H1 (cell line): ENCODE results near the gene STK26. TPM values are rescaled to one million over a fixed set of nuclear protein-coding genes. Genes with fewer than 3 reads are reported as not detected.

ENCODE experiments used
- CTCF ChIA-PET: fragments of 300-600 bp; sonication (Branson Sonifier 250); formaldehyde crosslinking; loops from one replicate; lab custom pipeline; 2021; ENCODE audit not compliant: partially characterized antibody; lab: Charles Lee
- POLR2A ChIA-PET: fragments of 300-600 bp; sonication (Branson Sonifier 250); formaldehyde crosslinking; loops from one replicate; lab custom pipeline; 2021; ENCODE audit warnings: inconsistent platforms; ENCODE audit not compliant: partially characterized antibody; lab: Charles Lee
- DNase-seq, 2 experiments: peaks; one replicate each; pipeline versions ENCODE4 v3.0.0 to v3.0.0-alpha.2; 2010 to 2022; ENCODE audit warnings: low spot score in 2 of 2, low read depth in 1 of 2, mixed read lengths in 1 of 2
- FAIRE-seq: peaks from 2 replicates; lab custom pipeline; 2011; peaks lifted over from hg19 to GRCh38; lab: Jason Lieb, UNC
- H2AFZ ChIP-seq: 2 replicates; pipeline ENCODE4 v1.8.1; 2012; ENCODE audit warnings: low read length, inconsistent platforms
- H2AK5ac ChIP-seq: 2 replicates; pipeline ENCODE4 v1.6.1; 2013; ENCODE audit warnings: low read depth, low read length
- H2BK120ac ChIP-seq: replicated peaks from 2 replicates; pipeline ENCODE3; 2013; ENCODE audit warnings: low read depth, low read length, inconsistent platforms
- H2BK12ac ChIP-seq: 2 replicates; pipeline ENCODE4 v1.6.1; 2013; ENCODE audit warnings: low read depth, low read length
- H2BK15ac ChIP-seq: 2 replicates; pipeline ENCODE4 v1.6.1; 2013; ENCODE audit warnings: low read length
- H2BK20ac ChIP-seq: 2 replicates; pipeline ENCODE4 v1.6.1; 2013; ENCODE audit warnings: low read length
- H2BK5ac ChIP-seq: 2 replicates; pipeline ENCODE4 v1.6.1; 2013; ENCODE audit warnings: low read depth, low read length
- H3K14ac ChIP-seq: 2 replicates; pipeline ENCODE4 v1.6.1; 2013; ENCODE audit warnings: inconsistent platforms; ENCODE audit not compliant: insufficient read length
- H3K18ac ChIP-seq: 2 replicates; pipeline ENCODE4 v1.6.1; 2013; ENCODE audit warnings: low read length; ENCODE audit errors: extremely low read depth
- H3K23ac ChIP-seq: 2 replicates; pipeline ENCODE4 v1.6.1; 2013; ENCODE audit warnings: inconsistent platforms; ENCODE audit not compliant: insufficient read length
- H3K23me2 ChIP-seq: 2 replicates; pipeline ENCODE4 v1.6.1; 2013; ENCODE audit warnings: low read depth, low read length
- H3K27ac ChIP-seq: 2 replicates; pipeline ENCODE4 v1.6.1; 2011; ENCODE audit warnings: low read depth, low read length, inconsistent platforms
- H3K27me3 ChIP-seq, 4 experiments: replicated peaks in 1 of 4; 1 replicate in 1 of 4; 2 replicates in 3 of 4; pipeline versions ENCODE4 v1.6.1 to v1.8.1; 2011 to 2013; ENCODE audit warnings: low read length in 3 of 4, mild to moderate bottlenecking in 3 of 4, inconsistent platforms in 2 of 4, mixed read lengths in 2 of 4, moderate library complexity in 1 of 4; ENCODE audit not compliant: control insufficient read depth in 3 of 4, insufficient read depth in 3 of 4; ENCODE audit errors: extremely low read depth in 1 of 4
- H3K36me3 ChIP-seq, 4 experiments: 2 replicates each; pipeline versions ENCODE4 v1.6.1 to v1.8.1; 2011 to 2013; ENCODE audit warnings: mild to moderate bottlenecking in 4 of 4, low read length in 3 of 4, moderate library complexity in 2 of 4, control low read depth in 1 of 4, inconsistent platforms in 1 of 4; ENCODE audit not compliant: insufficient read depth in 4 of 4, control insufficient read depth in 2 of 4
- H3K4ac ChIP-seq: replicated peaks from 2 replicates; pipeline ENCODE3; 2013; ENCODE audit warnings: low read length, low read depth, mixed read lengths, inconsistent platforms; ENCODE audit not compliant: insufficient read length
- H3K4me1 ChIP-seq, 4 experiments: replicated peaks in 1 of 4; 1 replicate in 1 of 4; 2 replicates in 3 of 4; pipeline versions ENCODE4 v1.6.1 to v1.8.1; 2011 to 2013; ENCODE audit warnings: low read length in 3 of 4, inconsistent platforms in 2 of 4, mixed read lengths in 1 of 4; ENCODE audit not compliant: insufficient read depth in 4 of 4, control insufficient read depth in 3 of 4
- H3K4me2 ChIP-seq, 2 experiments: 2 replicates each; pipeline versions ENCODE4 v1.6.1 to v1.8.1; 2011 to 2013; ENCODE audit warnings: low read depth in 2 of 2, low read length in 2 of 2, control low read depth in 1 of 2, inconsistent platforms in 1 of 2, mild to moderate bottlenecking in 1 of 2; ENCODE audit not compliant: insufficient read depth in 1 of 2
- H3K4me3 ChIP-seq, 4 experiments: fragments of 200-600, 300-600 bp in 1 of 4; sonication (generic), shearing (Covaris generic), sonication (Bioruptor Twin) in 1 of 4; 2 replicates each; pipeline versions ENCODE4 v1.5.1 to v1.8.1; 2011 to 2016; ENCODE audit warnings: low read length in 4 of 4, low read depth in 3 of 4, control low read depth in 2 of 4, inconsistent platforms in 2 of 4, mild to moderate bottlenecking in 2 of 4, mixed read lengths in 1 of 4, moderate library complexity in 1 of 4; ENCODE audit not compliant: insufficient read depth in 2 of 4; ENCODE audit errors: extremely low read depth in 1 of 4
- H3K56ac ChIP-seq: replicated peaks from 2 replicates; pipeline ENCODE3; 2013; ENCODE audit warnings: low read depth, mild to moderate bottlenecking, mixed read lengths, low read length, inconsistent platforms; ENCODE audit not compliant: insufficient read length
- H3K79me1 ChIP-seq: 2 replicates; pipeline ENCODE4 v1.6.1; 2013; ENCODE audit warnings: low read depth, low read length, control low read depth
- H3K79me2 ChIP-seq, 2 experiments: 2 replicates each; pipeline versions ENCODE4 v1.6.1 to v1.8.1; 2012 to 2013; ENCODE audit warnings: low read length in 2 of 2, mild to moderate bottlenecking in 2 of 2, inconsistent platforms in 1 of 2; ENCODE audit not compliant: insufficient read depth in 2 of 2, control insufficient read depth in 1 of 2
- H3K9ac ChIP-seq, 4 experiments: replicated peaks in 1 of 4; 1 replicate in 1 of 4; 2 replicates in 3 of 4; pipeline versions ENCODE4 v1.6.1 to v1.8.1; 2011 to 2013; ENCODE audit warnings: low read depth in 3 of 4, low read length in 3 of 4, control low read depth in 2 of 4, mild to moderate bottlenecking in 2 of 4, moderate library complexity in 2 of 4, inconsistent platforms in 1 of 4; ENCODE audit errors: extremely low read depth in 1 of 4
- H3K9me3 ChIP-seq, 2 experiments: 2 replicates each; pipeline versions ENCODE4 v1.6.1 to v1.8.1; 2012 to 2013; ENCODE audit warnings: mild to moderate bottlenecking in 2 of 2, moderate library complexity in 2 of 2, control low read depth in 1 of 2, inconsistent platforms in 1 of 2, low read depth in 1 of 2, low read length in 1 of 2, mixed read lengths in 1 of 2; ENCODE audit not compliant: insufficient read depth in 2 of 2
- H4K20me1 ChIP-seq, 2 experiments: replicated peaks in 1 of 2; 2 replicates each; pipeline versions ENCODE3 to v1.8.1; 2011 to 2013; ENCODE audit warnings: inconsistent platforms in 2 of 2, low read length in 2 of 2, mild to moderate bottlenecking in 1 of 2; ENCODE audit not compliant: insufficient read depth in 2 of 2, control insufficient read depth in 1 of 2
- H4K5ac ChIP-seq: 2 replicates; pipeline ENCODE4 v1.6.1; 2013; ENCODE audit warnings: low read length, low read depth, mixed read lengths, inconsistent platforms; ENCODE audit not compliant: insufficient read length
- H4K8ac ChIP-seq: 2 replicates; pipeline ENCODE4 v1.8.0; 2013; ENCODE audit warnings: mild to moderate bottlenecking, moderate library complexity, low read length, inconsistent platforms; ENCODE audit not compliant: insufficient read depth; ENCODE audit errors: extremely low read depth
- H4K91ac ChIP-seq: replicated peaks from 2 replicates; pipeline ENCODE3; 2013; ENCODE audit warnings: low read length, mixed read lengths, inconsistent platforms; ENCODE audit not compliant: insufficient read length
- ASH2L ChIP-seq: fragments of 200-600, 300-600 bp; sonication (generic); IDR thresholded peaks from one replicate; pipeline ENCODE4 v1.7.1; 2017; ENCODE audit warnings: low read length
- BACH1 ChIP-seq: IDR thresholded peaks from 2 replicates; pipeline ENCODE4 v1.6.1; 2012; ENCODE audit warnings: low read length, improper control_type of control experiment
- CBX5 ChIP-seq: fragments of 300-800, 300-1000 bp; sonication (generic); IDR thresholded peaks from 2 replicates; pipeline ENCODE4 v1.7.1; 2016; ENCODE audit warnings: antibody characterized with exemption, low read length, low read depth
- CEBPB ChIP-seq: IDR thresholded peaks from 2 replicates; pipeline ENCODE4 v1.6.1; 2012; ENCODE audit warnings: low read depth, low read length
- CHD2 ChIP-seq: IDR thresholded peaks from 2 replicates; pipeline ENCODE4 v1.6.1; 2012; ENCODE audit warnings: low read length, improper control_type of control experiment
- KDM1A ChIP-seq: fragments of 200-600, 300-600 bp; sonication (generic); IDR thresholded peaks from 2 replicates; pipeline ENCODE4 v1.7.1; 2016; ENCODE audit warnings: mild to moderate bottlenecking, low read length, borderline replicate concordance
- POU5F1 ChIP-seq: IDR thresholded peaks from 2 replicates; pipeline ENCODE4 v1.6.1; 2011; ENCODE audit warnings: low read depth, mild to moderate bottlenecking, low read length, moderate library complexity
- SAP30 ChIP-seq: fragments of 300-600 bp; sonication (generic); IDR thresholded peaks from 2 replicates; pipeline ENCODE4 v1.7.1; 2012; ENCODE audit warnings: low read length, moderate library complexity, mild to moderate bottlenecking, inconsistent platforms; ENCODE audit not compliant: insufficient read depth, insufficient replicate concordance
- SIN3A ChIP-seq, 2 experiments: IDR thresholded peaks in 1 of 2; conservative IDR thresholded peaks in 1 of 2; 2 replicates each; pipeline ENCODE4 v1.6.1; 2011 to 2012; ENCODE audit warnings: low read length in 2 of 2, improper control_type of control experiment in 1 of 2, low read depth in 1 of 2, mild to moderate bottlenecking in 1 of 2
- SRF ChIP-seq: IDR thresholded peaks from 2 replicates; pipeline ENCODE4 v1.6.1; 2011; ENCODE audit warnings: mild to moderate bottlenecking, low read depth, low read length, moderate library complexity
- TAF7 ChIP-seq: optimal IDR thresholded peaks from 2 replicates; pipeline ENCODE3; 2011; ENCODE audit warnings: low read depth, mild to moderate bottlenecking, inconsistent platforms, low read length, moderate library complexity, borderline replicate concordance
- YY1 ChIP-seq: IDR thresholded peaks from 2 replicates; pipeline ENCODE4 v1.6.1; 2011; ENCODE audit warnings: low read depth, mild to moderate bottlenecking, low read length
- ZNF274 ChIP-seq: IDR thresholded peaks from 2 replicates; pipeline ENCODE4 v1.7.0; 2012; ENCODE audit warnings: low read length, borderline replicate concordance; ENCODE audit errors: extremely low read depth
- polyA plus RNA-seq, 7 experiments: library from polyadenylated mRNA; depleted of rRNA in 3 of 7; stranded (reverse) in 5 of 7; unstranded in 2 of 7; fragments of >200 nt in 5 of 7; fragments of 200-250 nt in 2 of 7; gene quantifications; 1 replicate in 5 of 7; 2 replicates in 1 of 7; 4 replicates in 1 of 7; pipeline versions ENCODE4 v1.2.1 to v1.2.3, GENCODE V29; 2011 to 2013; ENCODE audit warnings: missing spikeins in 2 of 7, mixed read lengths in 2 of 7
- total RNA-seq: library from RNA; stranded (reverse); fragmentation: NEBNext Ultra II Directional; extraction: Animal tissue kit (Norgen Biotek cat#: 25700); gene quantifications from 2 replicates; pipeline ENCODE4 v1.2.1, GENCODE V29; 2021
- TF ChIP-seq, protein P1 (sequence below): IDR thresholded peaks from 2 replicates; pipeline ENCODE4 v1.6.1; 2012; ENCODE audit warnings: low read length, inconsistent platforms

Gene STK26
- total and polyA plus RNA-seq, 2 of the 8 experiments (the other 6 are each of a cell fraction or from before 2014, with no cell fraction given), result 24.2 to 98.2 TPM

DNA sequence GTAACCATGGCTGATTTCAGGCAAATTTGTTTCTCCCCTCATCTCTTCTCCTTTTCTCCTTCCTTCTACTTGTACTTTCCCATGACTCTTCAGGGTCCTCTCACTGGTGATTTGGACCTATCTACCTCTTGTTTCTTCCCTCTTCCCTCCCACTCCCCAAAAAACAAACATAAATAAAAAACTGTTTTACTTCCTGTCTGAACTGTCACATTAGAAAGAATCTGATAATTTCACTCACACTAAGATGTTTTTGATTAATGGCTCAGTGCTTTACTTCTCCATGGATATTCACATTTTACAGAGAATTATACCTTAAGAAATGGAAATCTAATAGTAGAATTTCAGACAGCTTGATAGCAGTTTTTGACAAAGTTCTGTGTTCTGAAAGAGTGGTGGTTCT, 7.2 kb downstream of the STK26 start:
- no peaks in the 10 kb centered on the region for H3K27me3 ChIP-seq
- no peak overlapping the region for H3K4me2 ChIP-seq
- H4K5ac ChIP-seq, result no peak overlapping the region
- no peak overlapping the region for H3K4ac ChIP-seq
- FAIRE-seq (no peak), DNase-seq (no peak)
- no peak overlapping the region for H3K27ac ChIP-seq
- H4K91ac ChIP-seq, result no peak overlapping the region
- H2AFZ ChIP-seq, result no peak overlapping the region
- no peak overlapping the region for H3K9ac ChIP-seq
- no peak overlapping the region for H4K8ac ChIP-seq
- H2BK20ac ChIP-seq, result no peak overlapping the region
- H3K14ac ChIP-seq, result no peak overlapping the region
- H3K18ac ChIP-seq, result no peak overlapping the region
- H3K36me3 ChIP-seq, result no peaks in the 10 kb centered on the region
- no peak overlapping the region for H3K4me3 ChIP-seq
- no peak overlapping the region for H2BK120ac ChIP-seq
- H3K79me2 ChIP-seq, result peaks cover 0 to 95% of the 10 kb centered on the region in 2 experiments; a peak in 3 of 4 replicates
- CTCF ChIA-PET, result no interaction called here
- no peaks in the 10 kb centered on the region for H3K9me3 ChIP-seq
- no peak overlapping the region for H2BK12ac ChIP-seq
- H2BK15ac ChIP-seq, result no peak overlapping the region
- POLR2A ChIA-PET, result interaction anchor here (1.3 kb wide), 1 partner anchor 7 kb away, joined by 3 read pairs; the partner anchor contains the start of gene STK26
- H3K4me1 ChIP-seq, result peaks cover 0 to 10% (median 3%) of the 10 kb centered on the region in 4 experiments; a peak in 3 of 7 replicates
- H3K23me2 ChIP-seq, result no peaks in the 10 kb centered on the region
- H3K23ac ChIP-seq, result no peak overlapping the region
- H3K56ac ChIP-seq, result no peak overlapping the region
- no peaks in the 10 kb centered on the region; the same call in 1 of the 2 replicates for H3K79me1 ChIP-seq
- no peak overlapping the region for H2AK5ac ChIP-seq
- H2BK5ac ChIP-seq, result no peak overlapping the region
- peaks cover 0 to 2% of the 10 kb centered on the region in 2 experiments for H4K20me1 ChIP-seq
- TF ChIP-seq, protein P1, sequence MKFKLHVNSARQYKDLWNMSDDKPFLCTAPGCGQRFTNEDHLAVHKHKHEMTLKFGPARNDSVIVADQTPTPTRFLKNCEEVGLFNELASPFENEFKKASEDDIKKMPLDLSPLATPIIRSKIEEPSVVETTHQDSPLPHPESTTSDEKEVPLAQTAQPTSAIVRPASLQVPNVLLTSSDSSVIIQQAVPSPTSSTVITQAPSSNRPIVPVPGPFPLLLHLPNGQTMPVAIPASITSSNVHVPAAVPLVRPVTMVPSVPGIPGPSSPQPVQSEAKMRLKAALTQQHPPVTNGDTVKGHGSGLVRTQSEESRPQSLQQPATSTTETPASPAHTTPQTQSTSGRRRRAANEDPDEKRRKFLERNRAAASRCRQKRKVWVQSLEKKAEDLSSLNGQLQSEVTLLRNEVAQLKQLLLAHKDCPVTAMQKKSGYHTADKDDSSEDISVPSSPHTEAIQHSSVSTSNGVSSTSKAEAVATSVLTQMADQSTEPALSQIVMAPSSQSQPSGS, result no peak
- TF ChIP-seq TAF7 (no peak), YY1 (no peak), ASH2L (no peak), CHD2 (no peak), POU5F1 (no peak), SRF (no peak), CEBPB (no peak), KDM1A (no peak), SAP30 (no peak), CBX5 (no peak), SIN3A (conservative IDR thresholded peaks at IDR 0.05 in 1 of 2, IDR thresholded peaks at IDR 0.05 in 1 of 2; ENCODE audit: low read depth in 1 of 2, low read length in 2 of 2) (no peak), BACH1 (no peak), ZNF274 (no peak)
